GM19035 (cell line): ENCODE results near the gene ANKS1B.
A peak's percentile ranks its signal among the peaks of the same experiment; 100 is the strongest.
"Not testable (repeated sequence)": the region's sequence is repeated elsewhere in the genome, so short reads cannot be mapped to it uniquely, and the experiment has no call there.

Experiments
- ATAC-seq: cut with Tn5 transposase; IDR thresholded peaks from one replicate; pipeline ENCODE4 v1.9.1; 2021; ENCODE audit not compliant: unreplicated experiment

The ANKS1B gene

DNA sequence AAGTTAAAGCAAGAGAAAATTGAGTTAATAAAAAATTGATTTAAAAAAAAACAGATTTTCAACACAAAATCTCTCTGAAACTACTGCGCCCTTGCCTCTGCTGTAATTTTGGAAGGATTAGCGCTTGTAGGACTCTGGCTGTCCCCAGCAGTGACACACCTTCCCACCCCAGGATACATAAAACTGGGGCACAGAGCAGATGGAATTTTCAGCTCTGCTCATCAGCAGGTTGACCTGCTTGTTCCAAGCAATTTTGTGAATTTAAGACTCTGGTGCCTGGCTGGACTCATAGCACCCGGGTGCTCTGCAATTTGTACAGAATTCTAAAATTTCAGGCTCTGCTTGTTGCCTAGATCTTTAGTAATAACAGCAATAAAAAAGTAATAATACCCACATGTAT, 595.0 kb downstream of the ANKS1B start:
- no peak for ATAC-seq

- no peak for ATAC-seq
Measured at GRCh38 chr12:99388671-99389195, 596.0 kb downstream of the ANKS1B start.

- ATAC-seq, result no peak
Measured at GRCh38 chr12:99387661-99388060, 597.1 kb downstream of the ANKS1B start.

DNA sequence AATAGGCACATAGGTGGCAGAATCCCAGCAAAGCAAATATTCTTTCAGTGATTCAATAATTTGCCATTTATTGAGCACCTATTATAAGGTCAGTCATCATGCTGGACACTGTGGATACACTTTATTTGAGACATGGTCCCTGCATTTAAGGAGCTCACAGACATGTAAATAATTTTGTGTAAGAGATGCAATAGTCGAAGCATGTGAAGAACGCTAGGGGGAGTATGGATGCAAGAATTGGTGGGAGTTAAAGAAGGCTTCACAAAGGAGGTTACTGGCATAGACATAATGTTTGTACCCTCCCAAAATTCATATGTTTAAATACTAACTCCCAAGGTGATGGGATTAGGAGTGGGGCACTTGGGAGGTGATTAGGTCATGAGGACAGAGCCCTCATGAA, 597.8 kb downstream of the ANKS1B start:
- ATAC-seq, result peak; percentile 50

DNA sequence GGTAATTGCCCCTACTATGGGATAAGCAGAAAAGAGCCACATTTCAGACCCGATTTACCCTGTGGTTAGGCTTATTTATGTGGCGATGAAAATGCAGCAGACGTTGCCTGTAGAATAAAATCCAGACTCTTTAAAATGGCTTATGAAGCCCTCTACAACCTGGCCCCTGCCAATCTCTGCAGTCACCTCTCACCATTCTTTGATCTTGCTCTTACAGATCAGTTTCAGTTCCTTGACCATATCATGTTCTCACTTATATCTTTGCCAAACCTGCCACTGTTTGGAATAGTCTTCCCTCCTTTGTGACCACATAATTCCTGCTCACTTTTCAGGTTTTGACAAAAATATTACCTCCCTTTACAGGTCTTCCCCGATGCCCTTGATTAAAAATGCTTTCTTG, 601.5 kb downstream of the ANKS1B start:
- no peak for ATAC-seq

GRCh38 chr12:99381992-99382391, 602.7 kb downstream of the ANKS1B start:
- ATAC-seq, result peak; percentile 83

DNA sequence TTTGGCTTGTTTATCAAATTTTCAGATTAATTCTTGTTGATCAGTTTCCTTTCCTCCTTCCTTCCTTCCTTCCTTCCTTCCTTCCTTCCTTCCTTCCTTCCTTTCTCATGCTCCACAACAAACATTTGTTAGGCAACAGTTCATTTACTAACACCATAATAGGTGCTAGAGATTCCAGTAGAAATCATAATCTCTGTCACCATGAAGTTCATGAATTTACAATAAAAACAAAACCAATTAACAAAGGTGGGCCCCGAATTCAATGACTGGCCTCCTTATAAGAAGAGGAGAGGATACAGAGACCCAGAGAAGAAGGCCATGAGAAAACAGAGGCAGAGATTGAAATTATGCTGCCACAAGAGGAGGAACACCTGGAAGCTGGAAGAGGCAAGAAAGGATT, 604.0 kb downstream of the ANKS1B start:
- no peak for ATAC-seq

- no peak for ATAC-seq
Measured at GRCh38 chr12:99374023-99374422, 610.7 kb downstream of the ANKS1B start.

DNA sequence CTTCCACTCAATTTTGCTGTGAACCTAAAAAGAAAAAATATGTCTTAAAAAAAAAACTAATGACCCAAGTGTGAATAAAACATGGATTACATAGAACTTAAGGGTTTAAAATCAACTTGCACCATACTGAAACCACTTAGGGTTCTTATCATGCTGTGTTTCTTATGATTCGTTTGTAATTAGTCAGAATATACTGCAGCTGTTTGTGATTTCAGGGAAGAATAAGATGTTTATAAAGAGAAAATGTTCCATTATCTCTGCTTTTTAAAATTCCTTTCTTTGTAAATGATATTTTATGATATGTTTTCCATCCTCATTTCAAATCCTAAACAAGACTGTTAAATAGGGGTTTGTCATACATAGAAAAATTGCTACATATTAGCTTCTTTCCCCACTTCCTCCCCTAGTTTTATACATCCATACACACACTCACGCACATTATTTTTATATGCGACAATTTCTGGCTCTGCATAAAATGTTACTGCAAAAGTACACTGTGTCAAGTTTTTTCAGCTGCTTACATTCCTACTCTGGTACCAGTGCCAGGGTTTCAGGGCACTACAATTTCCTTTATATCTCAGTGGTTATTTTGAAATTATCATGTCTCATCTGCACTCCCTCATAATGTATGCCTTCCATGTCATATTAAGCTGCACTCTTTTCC, 612.3 kb downstream of the ANKS1B start:
- no peak for ATAC-seq

DNA sequence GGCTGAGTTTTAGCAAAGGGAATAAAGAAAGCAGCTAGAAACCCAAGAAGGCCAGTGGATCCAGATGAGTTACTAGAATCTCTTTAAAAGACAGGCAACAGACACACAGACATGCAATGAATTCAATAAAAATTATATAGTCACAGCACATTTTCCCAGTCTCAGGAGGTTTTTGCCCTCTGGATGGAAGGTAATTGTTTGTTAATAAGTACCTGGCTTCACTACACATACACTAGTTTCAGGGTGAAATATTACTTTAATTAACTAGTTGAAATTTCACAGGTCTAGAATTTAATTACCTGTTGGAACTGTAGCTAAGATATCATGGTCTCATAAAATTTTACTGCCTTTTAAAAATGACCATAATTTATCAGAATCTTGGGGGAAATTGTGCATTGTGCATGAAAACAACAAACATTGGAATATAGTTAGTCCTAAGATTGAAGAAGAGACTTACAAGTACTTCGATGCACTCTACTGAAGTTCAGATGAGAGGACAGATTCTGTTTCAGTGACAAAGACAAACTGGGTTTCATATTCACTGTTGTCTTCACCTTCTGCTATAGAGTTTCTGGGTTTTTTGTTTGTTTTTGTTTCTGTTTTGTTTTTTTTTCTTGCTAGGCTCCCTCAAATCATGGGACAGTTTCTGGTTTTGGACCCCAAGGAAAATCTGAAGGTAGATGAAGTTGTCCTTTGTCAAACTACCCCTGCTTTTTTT, 614.2 kb downstream of the ANKS1B start:
- ATAC-seq, result no peak

DNA sequence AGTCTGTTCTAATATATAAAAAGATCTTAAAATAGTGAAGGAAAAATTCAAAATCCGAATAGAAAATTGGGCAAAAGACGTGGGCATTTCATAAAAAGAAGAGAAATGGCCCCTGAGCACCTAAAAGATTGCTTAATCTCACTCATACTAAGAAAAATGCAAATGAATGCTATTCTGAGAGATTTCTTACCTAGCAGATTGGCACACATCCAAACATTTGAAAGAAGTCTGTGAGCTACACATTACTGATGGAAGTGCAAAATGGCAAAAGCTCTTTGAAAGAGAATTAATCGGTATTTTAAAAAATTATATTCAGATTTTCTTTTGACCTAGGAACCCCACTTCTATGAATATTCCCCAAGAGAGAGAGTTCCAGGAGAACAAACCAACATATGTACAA, 617.6 kb downstream of the ANKS1B start:
- ATAC-seq, result no peak

DNA sequence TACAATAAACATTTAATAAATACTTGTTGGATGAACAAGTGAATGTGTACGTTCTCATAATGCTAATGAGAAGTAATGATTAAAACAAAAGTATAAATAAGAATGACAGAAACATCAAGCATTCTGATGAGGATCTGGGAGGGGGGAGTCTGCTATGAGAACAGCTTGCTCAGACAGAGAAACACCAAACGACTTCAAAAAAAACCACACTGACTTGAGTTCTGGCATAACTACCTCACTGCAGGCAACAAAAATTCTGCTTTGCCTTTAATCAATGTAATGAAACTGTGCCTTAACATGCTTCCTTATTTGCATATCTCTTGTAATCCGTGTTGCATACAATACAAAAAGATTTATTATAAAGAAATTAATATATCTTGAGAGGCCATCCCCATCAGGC, 632.5 kb downstream of the ANKS1B start:
- ATAC-seq, result no peak

GRCh38 chr12:99343960-99344359, 640.8 kb downstream of the ANKS1B start:
- ATAC-seq, result no peak

DNA sequence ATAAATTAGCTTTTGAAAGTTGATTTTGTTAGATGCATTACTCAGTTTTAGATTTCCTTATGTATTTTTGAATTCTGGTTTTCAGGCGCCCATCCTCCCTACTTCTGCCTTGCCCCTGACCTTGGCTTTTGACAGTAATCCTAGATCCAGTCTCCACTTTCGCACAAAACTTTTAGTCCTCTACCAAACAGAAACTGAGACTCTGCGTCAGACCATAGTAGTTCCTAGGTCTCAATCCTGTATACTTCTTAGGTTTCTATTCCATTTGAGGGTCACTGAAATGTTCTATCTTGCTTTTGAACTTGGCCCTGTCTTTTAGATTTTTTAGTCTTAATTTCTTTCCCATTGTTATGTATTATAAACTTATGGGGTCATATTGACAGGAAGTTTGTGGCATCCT, 645.1 kb downstream of the ANKS1B start:
- ATAC-seq, result no peak

DNA sequence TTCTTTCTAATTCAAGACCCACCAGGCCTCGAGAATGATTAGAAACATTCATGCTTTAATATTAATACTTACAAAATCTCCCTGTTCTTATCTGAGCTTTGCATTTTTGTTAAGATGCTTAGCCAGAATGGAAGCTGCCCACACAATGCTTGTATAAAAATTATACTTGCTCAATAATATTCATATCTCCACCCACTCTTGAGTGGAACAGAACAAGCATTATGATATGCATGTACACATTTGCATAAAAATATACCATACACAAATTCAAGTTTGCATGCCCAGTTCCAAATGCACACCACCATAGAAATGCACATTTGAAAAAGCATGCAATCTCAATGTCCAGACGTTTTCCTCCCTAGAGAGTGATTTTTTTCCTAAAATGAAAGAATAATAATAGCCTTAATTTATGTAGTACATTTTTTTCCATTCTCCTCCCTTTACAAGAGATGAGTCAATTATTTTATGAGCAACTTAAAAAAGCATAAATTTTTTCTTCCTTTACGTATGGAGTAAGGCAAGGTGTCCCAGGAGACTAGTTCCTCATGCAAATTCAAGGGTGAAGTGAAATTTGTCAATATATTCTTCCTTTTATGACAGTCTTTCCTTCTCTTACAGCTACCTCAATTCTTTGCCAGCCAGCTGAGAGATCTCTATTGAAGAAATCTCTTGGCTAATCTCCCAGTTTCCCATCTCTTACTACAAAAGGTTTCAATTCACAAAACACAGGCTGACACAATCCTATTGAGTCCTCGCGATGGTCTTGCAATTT, 650.3 kb downstream of the ANKS1B start:
- no peak for ATAC-seq

DNA sequence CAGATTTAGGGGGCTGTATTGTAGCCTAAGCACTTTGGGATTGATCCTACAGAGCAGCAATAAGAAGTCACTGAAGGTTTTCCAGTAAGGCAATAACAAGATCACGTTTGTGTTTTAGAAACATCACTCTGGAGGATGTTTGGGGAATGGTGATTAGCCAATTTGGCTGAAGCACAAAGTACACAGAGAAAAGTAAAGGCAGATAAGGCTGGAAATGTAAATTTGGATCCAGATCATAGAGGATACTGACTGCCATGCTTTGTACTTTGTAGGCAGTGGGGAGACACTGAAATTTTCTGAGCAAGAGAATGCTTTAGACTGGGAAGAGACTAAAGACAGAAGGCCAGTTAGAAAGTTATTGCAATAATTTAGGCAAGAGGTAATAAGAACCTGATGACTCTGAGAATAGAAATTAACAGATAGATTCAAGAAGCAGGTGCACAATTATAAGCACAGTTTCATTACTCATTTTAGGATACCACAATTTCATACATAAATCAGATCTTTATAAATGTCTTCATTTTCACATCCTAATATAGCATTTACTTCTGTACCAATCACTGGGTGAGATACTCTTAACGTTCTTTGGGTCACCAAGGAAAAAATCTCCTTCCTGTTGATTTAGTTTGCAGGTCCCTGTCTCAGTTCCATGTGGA, 651.7 kb downstream of the ANKS1B start:
- ATAC-seq, result peak; percentile 46

GRCh38 chr12:99330216-99330615, 654.5 kb downstream of the ANKS1B start:
- no peak for ATAC-seq

DNA sequence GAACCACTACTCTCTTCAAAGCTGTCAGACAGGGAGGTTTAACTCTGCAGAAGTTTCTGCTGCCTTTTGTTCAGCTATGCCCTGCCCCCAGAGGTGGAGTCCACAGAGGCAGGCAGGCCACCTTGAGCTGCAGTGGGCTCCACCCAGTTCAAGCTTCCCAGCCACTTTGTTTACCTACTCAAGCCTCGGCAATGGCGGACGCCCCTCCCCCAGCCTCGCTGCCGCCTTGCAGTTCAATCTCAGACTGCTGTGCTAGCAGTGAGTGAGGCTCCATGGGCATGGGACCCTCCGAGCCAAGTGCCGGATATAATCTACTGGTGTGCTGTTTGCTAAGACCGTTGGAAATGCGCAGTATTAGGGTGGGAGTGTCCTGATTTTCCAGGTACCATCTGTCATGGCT, 663.5 kb downstream of the ANKS1B start:
- not testable (repeated sequence) for ATAC-seq

DNA sequence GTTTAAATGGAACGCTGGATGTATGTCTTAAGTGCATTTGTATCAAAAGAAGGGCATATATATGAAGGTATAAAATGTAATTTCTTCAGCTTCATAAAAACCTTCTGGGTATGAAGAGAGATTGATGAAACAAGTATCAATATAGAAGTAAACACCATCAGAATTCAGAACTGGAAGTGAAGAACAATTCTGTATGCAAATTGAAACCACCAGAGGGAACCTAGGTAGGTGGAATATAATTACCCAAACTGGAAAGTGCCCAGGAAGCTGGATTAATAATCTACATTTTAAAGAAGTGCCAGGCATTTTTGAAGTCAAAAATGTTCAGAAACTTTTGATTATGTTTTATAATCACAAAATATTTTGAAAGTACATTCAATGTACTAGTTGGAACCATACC, 673.4 kb downstream of the ANKS1B start:
- ATAC-seq, result no peak

DNA sequence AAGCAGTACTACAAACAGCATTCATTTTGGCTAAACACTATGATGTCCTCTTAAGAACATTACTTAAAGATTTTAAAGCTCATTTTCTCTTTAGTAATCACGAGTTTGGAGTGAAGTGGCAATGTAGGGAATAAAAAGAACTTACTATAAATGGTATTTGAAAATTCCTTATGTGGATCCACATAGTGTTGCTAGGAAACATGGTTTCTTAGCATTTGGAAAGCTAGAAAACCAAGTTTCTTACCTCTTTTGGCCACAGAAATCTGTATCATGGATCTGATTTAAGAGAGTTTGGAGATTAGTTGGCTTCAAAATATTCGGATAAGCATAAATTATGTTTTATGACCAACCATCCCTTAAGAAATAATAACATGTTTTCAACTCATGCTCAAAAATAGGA, 674.9 kb downstream of the ANKS1B start:
- no peak for ATAC-seq

DNA sequence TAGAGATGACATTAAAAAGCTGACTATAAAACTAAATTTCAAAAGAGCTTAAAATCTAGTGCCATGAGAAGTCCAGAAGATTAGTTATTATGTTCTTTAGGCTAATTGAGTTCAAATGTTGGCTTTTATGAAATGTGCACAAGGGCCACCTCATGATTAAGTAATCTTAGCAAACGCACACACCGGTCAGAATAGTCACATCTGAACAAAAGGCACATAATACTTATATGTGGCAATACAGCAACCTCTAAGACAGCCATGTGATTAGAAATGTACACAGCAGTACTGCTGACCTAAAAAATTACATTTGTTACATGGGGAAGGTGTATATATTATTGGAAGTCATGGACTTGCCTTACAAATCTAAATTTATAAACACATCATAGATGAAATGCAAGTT, 681.9 kb downstream of the ANKS1B start:
- ATAC-seq, result no peak
